Measurements from ENCODE around the gene ZNF765. TPM values are rescaled to one million over a fixed set of nuclear protein-coding genes. Genes with fewer than 3 reads are reported as not detected.
"Not testable (repeated sequence)": the region's sequence is repeated elsewhere in the genome, so short reads cannot be mapped to it uniquely, and the experiment has no call there.

ZNF765 gene
- polyA plus RNA-seq, 4 donors: 10.0 to 15.4 (median 12.3) TPM

GRCh38 chr19:53420520-53421315, 25.8 kb downstream of the ZNF765 start:
- peak in 1 of 4 donors; percentile 18 for DNase-seq (ENCODE audit: low read depth in 4 of 4, low spot score in 3 of 4)

GRCh38 chr19:53422551-53422950, 27.6 kb downstream of the ZNF765 start:
- no peak for DNase-seq (ENCODE audit: low read depth in 4 of 4, low spot score in 3 of 4)

GRCh38 chr19:53423074-53423473, 28.1 kb downstream of the ZNF765 start:
- not testable (repeated sequence) for DNase-seq (ENCODE audit: low read depth in 4 of 4, low spot score in 3 of 4)

- peak in 2 of 4 donors; percentile 12 to 16 for DNase-seq (ENCODE audit: low read depth in 4 of 4, low spot score in 3 of 4)
These were observed 28.7 kb downstream of the ZNF765 start for GRCh38 chr19:53423680-53424079.

- peak; percentile 49 to 64 (median 60) for DNase-seq (ENCODE audit: low read depth in 4 of 4, low spot score in 3 of 4)
These were observed 30.1 kb downstream of the ZNF765 start for GRCh38 chr19:53424968-53425597.

- DNase-seq (ENCODE audit: low read depth in 4 of 4, low spot score in 3 of 4): peak; percentile 75 to 82 (median 78)
These were observed 36.6 kb downstream of the ZNF765 start, which contains the start of gene ZNF761 for GRCh38 chr19:53431399-53432087. TSS of gene ZNF761 (plus strand) at chr19:53431984. CDS start at chr19:53447269, 15,285 bp downstream.

GRCh38 chr19:53432088-53432661, 37.2 kb downstream of the ZNF765 start:
- DNase-seq (ENCODE audit: low read depth in 4 of 4, low spot score in 3 of 4): no peak

GRCh38 chr19:53443809-53444208, 48.9 kb downstream of the ZNF765 start:
- not testable (repeated sequence) for DNase-seq (ENCODE audit: low read depth in 4 of 4, low spot score in 3 of 4)

- DNase-seq (ENCODE audit: low read depth in 4 of 4, low spot score in 3 of 4): not testable (repeated sequence)
These were observed 52.2 kb downstream of the ZNF765 start for GRCh38 chr19:53447196-53447595.

- DNase-seq (ENCODE audit: low read depth in 4 of 4, low spot score in 3 of 4): no peak
These were observed 60.9 kb downstream of the ZNF765 start for GRCh38 chr19:53455828-53456227.

GRCh38 chr19:53460131-53460721, 65.3 kb downstream of the ZNF765 start:
- DNase-seq (ENCODE audit: low read depth in 4 of 4, low spot score in 3 of 4): not testable (repeated sequence)

GRCh38 chr19:53461866-53462265, 66.9 kb downstream of the ZNF765 start:
- no peak for DNase-seq (ENCODE audit: low read depth in 4 of 4, low spot score in 3 of 4)

- DNase-seq (ENCODE audit: low read depth in 4 of 4, low spot score in 3 of 4): no peak
These were observed 67.9 kb downstream of the ZNF765 start for GRCh38 chr19:53462861-53463260.

GRCh38 chr19:53463263-53463662, 68.3 kb downstream of the ZNF765 start:
- no peak for DNase-seq (ENCODE audit: low read depth in 4 of 4, low spot score in 3 of 4)

- no peak for DNase-seq (ENCODE audit: low read depth in 4 of 4, low spot score in 3 of 4)
These were observed 72.0 kb downstream of the ZNF765 start for GRCh38 chr19:53466726-53467484.

- peak; percentile 73 to 82 (median 78) for DNase-seq (ENCODE audit: low read depth in 4 of 4, low spot score in 3 of 4)
These were observed 72.7 kb downstream of the ZNF765 start, which contains the start of gene ZNF813 for GRCh38 chr19:53467485-53468262. TSS of gene ZNF813 (plus strand) at chr19:53467733. CDS start at chr19:53483823, 16,090 bp downstream.

- DNase-seq (ENCODE audit: low read depth in 4 of 4, low spot score in 3 of 4): not testable (repeated sequence)
These were observed 73.7 kb downstream of the ZNF765 start for GRCh38 chr19:53468628-53469027.

- no peak for DNase-seq (ENCODE audit: low read depth in 4 of 4, low spot score in 3 of 4)
These were observed 77.0 kb downstream of the ZNF765 start for GRCh38 chr19:53471916-53472315.

- not testable (repeated sequence) for DNase-seq (ENCODE audit: low read depth in 4 of 4, low spot score in 3 of 4)
These were observed 79.9 kb downstream of the ZNF765 start for GRCh38 chr19:53474832-53475231.

Measured in left renal pelvis (tissue), 4 donors.